DMS79 treated with DMSO at 0.1 percent for 48 hours (cell line): ENCODE measurements around the gene ALS2.
"Not testable (repeated sequence)": the region's sequence is repeated elsewhere in the genome, so short reads cannot be mapped to it uniquely, and the experiment has no call there.

ENCODE experiments used
- DNase-seq: peaks from one replicate; lab custom pipeline; 2025; lab: John Stamatoyannopoulos, UW

Gene ALS2

DNA sequence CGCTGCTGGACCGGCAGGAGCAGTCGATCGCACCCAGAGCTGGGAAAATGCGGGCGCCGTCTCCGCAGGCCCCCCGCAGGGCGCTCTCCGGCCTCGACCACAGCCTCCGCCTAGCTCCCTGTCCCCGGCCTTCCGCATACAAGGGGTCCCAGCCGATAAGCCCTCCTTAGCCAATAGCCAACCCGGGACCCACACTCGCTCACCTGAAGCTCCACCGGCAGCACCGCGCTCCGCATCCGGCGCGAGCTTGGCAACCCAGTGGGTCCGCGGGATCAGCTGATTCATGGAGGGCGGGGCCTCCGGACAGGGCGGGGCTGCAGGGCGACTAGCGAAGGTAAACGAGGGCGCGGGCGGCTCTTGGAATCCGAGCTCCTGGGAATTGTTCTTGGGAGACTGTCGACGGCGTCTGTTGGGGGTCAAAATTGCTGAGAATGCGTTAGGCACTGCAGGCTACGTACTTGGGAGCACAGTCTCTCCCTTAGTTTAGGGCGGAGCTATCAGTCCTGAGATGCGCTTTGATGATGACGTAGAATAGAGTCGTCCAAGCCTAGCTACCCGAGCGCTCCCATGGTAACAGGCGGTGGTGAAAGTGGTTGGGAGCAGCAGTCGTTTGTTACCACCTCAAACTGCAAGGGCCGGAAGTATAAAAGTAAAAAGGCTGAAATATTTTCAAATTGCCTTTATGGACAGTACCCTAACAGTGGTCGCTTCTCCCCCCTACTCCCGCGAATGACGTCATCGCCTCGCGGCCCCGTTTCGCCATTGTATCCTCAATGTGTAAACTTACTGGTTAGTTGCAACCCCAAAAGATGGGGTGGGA, at the start of gene ALS2:
Gene ALS2 (minus strand): TSS at position 260 of the 820 bp plus-strand sequence. CDS start 12,048 bp downstream, outside the sequence.
- peak; percentile 99 for DNase-seq

DNA sequence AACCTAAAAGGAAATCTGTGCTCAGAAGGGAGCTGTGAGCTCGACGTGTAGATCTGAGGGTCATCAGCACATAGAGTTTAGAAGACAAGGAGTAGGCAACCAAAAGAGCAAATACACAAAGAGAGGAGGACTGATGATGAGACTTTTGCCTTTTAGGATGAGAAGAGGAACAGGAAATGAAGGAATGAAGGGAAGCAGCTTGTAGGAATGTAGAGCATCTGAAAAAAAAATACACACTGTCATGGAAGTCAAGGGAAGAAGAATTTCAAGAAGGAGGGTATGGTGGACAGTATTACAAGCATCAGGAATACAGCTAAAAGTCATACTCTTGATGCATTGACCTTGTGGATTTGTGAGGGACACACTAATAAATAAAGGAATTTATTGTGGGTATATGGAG, 47.5 kb upstream of the ALS2 start:
- no peak for DNase-seq

DNA sequence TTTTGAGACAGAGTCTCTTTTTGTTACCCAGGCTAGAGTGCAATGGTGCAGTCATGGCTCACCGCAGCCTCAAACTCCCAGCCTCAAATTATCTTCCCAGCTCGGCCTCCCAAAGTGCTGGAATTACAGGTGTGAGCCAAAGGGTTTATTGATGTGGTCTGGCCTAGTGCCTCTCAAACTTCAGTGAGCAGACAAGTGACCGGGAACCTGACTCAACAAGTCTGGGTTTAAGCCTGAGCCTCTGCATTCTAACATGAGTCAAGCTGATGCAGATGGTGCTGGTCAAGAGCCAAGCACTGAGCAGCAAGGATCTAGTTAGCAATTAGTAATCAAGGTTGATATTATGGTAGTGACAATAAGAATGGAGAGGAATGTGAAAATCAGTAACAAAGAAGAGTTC, 46.9 kb upstream of the ALS2 start:
- peak; percentile 35 for DNase-seq

DNA sequence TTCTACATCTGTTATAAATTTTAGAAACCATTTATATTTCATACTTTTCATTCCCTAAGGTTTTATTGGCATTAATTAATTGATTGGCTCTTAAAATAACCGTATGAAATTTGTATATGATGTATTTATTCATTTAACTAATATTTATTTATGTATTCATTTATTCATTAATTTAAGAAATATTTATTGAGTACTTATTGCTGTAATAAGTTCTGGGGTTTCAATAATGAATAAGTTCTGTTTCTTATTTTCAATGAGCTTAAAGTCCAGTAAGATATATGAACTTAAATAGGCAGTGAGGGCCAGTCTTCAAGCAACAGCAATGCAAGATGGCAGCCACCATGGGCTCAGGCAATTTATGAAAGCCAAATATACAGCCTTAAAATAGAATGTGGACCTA, 43.5 kb upstream of the ALS2 start:
- DNase-seq, result no peak

DNA sequence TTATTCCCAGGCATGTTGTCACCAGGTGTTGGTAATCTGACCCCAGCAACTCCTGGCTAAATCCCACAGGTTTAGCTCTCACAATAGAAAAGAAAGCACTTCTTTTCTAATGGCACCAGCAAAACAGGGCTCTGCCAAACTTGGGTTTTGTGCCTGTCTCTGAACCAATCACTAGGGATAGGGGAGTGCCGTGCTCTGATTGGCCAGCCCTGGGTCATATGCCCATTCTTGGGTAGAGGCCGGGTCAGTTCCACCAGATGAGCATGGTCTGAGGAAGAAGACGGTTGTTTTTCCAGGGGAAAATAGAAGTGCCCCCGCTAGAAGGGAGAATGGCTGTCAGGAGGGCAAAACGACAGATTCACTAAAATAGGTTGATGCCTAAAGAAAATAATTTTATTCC, 40.3 kb upstream of the ALS2 start:
- no peak for DNase-seq

DNA sequence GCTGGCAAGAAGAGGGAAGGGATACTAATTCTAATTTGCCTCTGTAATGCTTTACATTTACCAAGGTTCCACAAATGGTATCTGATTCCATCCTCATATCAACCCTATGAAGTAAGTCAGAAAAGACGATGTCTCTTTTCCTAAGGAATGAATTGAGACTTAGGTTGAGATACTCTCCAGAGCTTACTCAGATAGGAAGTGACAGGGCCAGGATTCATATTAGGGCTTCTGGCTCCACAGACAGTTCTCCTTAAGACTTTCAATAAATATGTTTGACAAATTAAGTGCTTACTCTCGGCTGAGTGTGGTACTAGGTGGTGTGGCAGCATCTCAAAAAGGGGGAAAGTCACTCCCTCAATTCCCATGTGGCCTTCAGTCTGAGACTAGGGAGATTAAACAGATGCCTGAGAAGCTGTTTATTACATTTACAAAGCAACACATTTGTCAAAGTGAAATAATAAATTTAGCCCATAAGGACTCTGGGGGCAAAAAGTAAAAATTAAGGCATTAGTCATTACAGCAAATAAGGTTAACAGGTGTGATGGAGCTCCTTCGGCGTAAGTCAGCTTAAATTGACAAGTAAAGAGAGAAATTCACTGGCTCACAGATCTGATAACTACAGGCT, 39.8 kb upstream of the ALS2 start:
- no peak for DNase-seq

DNA sequence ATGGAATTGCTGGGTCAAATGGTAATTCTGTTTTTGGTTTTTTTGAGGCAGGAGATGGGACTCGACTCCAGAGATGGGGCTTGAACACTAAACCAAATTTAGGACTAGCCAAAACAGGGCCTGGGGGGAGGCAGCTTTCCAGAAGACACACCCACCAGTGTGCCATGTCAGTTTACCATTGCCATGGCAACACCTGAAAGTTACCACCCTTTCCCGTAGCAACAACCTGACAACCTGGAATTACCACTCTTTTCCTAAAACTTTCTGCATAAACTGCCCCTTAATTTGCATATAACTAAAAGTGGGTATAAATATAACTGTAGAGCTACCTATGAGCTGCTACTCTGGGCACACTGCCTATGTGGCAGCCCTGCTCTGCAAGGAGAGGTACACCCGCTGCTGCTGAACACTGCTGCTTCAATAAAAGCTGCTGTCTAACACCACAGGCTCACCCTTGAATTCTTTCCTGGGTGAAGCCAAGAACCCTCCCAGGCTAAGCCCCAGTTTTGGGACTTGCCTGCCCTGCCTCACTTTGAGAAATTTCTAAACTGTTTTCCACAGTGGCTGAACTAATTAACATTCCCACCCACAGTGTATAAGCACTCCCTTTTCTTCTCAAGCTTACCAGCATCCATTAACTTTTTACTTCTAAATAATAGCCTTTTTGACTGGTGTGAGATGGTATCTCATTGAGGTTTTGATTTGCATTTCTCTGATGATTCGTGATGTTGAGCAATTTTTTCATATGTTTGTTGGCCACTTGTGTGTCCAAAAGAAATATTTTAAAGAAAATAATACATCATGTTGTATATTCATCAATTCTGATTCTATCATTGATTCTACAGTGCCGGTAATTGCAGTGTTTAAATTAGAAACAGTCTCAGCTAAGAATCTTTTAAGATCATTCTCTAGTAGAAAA, 36.2 kb upstream of the ALS2 start:
- no peak for DNase-seq

DNA sequence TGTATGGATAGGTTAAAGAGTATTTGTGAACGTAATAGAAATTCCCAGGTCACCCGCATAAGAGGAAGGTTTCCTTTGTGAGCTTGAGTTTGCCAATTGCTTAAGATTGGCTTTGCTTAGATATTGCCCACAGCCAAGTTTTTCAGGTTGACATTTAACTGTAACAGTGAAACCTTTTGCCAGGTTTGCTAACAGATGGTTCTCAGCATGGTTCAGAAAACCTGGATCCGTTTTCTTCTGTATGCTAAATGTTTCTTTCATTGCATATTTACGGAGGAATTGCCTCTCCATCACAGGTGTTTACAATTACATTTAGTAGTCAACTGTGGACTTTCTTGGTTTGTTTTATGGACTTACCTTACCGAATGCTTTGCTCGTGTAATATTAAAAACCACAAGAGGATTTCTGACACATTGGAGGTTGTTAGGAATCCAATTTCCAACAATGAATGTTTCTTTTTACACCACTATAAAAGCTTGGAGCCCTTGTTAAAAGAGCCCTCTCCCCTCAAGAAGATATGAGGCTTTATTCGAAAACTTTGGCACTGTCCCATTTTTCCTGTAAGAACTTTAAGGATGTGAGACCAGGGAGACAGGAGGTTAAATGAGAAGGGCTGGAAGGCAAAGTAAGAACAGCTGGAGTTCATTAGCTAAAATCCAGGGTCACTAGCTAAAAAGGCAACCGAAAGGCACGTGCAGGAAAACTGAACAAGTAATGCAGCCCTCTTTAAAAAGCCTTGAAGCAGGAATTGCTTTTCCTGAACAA, 33.4 kb upstream of the ALS2 start:
- no peak for DNase-seq

DNA sequence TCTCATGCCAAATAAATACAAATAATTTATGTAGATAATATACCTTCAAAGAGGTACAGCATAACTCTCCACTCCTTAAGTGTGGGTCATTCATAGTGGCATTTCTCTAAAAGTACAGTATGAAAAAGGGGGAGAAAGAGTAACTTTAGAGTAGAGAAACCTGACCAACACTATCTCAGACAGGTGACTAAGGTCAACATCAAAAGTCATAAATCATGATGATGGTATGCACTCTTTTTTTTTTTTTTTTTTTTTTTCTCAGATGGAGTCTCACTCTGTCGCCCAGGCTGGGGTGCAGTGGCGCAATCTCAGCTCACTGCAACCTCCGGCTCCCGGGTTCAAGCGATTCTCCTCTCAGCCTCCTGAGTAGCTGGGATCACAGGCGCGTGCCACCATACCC, 29.9 kb upstream of the ALS2 start:
- DNase-seq, result not testable (repeated sequence)

DNA sequence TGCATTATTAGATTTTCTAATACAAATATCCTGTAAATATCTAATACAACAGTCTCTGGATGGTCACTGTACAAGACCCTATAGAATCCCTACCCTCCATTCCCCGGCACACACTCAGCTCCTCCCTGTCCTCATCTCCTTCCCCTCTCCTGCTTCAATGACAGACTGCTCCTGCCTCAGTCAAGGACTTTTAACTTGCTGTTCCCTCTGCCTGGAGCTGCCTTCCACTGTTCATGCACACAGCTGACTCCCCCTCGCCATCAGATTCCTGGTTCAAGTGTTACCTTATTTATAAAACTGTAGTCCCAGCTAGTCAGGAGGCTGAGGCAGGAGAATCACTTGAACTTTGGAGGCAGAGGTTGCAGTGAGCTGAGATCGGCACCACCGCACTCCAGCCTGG, 28.9 kb upstream of the ALS2 start:
- DNase-seq, result no peak

DNA sequence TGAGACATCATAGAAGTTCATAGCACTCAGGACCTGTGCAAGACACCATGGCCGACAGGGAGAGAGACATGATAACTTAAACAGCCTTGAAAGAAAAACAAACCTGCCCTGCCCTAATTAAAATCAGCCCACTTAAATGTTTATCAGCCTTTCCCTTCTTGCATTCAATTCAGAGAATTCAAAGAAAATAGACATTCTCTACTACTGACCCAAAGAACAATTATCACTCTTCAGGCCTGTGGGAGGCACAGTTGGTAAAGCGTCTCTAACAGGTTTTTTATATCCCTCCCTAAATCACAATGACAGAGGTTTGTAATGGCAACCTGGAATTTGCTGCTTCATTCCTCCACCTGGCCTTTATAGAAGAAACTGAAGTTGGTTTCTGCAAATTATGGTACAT, 27.3 kb upstream of the ALS2 start:
- DNase-seq, result no peak

DNA sequence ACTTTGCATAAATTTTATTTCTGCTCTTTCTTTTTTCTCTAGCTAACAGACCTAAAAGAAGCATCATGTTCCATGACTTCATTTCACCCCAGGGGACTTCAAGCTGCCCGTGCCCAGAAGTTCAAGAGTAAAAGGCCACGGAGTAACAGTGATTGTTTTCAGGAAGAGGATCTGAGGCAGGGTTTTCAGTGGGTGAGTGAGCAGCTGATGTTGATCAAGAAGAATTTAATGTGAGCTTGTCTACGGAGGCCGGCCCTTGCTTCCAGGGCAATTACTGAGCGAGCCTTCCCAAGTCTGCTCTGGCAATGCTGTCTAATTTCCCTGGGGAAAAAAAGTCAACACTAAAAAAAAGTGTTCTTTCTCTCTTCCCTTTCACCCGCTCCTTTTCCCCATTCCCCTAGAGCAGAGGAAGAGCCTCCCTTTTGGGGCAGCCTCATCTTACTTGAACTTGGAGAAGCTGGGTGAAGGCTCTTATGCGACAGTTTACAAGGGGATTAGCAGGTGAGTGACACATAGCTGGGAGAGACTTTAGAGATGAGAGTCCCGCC, 26.8 kb upstream of the ALS2 start:
- no peak for DNase-seq

DNA sequence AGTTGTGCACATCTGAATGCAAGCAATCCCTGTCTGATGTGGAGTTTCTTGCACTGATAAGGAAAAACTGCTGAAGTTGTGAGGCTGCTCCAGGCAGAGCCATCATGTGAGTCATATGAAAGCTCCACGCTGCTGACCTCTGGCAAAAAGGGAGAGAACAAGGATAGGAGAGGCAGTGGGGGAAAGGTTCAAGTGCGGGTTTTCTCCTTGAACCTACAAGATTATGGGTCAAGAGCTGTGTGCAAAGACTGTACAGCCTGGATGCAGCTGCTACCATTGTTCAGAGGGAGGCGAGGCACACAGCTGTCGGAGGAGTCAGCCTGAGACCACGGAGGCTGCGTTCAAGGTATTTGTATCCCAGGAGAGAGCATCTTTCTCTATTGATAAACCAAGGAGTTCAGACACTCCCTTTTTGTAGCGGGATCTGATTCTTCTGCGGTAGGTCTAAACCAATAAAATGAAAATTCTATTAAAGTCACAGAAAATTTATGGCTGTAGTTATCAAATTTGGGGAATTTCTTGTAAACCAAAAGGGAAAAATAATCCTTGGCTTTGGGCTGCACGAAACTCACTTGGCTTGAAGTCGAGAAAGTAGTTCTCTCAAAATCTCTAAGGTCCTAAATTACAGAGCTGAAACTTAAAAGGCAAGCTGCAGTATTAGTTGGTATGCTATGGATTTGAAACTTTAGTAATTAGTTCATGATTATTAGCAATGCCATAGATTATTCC, 25.9 kb upstream of the ALS2 start, which contains the start of gene CDK15:
Gene CDK15 (plus strand): TSS at position 96 of the 729 bp plus-strand sequence. CDS start 128 bp downstream, at position 224.
- DNase-seq, result no peak

DNA sequence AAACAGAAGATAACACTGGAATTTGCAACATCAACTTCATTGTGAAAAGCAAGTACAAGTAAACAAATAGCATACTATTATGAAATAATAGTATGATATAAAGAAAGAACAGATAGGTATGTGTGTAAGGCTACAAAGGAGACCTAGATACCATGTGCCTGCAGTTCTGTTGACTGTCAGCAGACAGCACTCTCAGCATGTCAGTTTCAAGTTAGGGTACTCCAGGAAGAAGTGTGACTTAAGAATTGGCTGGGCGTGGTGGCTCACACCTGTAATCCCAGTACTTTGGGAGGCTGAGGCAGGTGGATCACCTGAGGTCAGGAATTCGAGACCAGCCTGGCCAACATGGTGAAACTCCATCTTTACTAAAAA, 18.2 kb upstream of the ALS2 start:
- not testable (repeated sequence) for DNase-seq

DNA sequence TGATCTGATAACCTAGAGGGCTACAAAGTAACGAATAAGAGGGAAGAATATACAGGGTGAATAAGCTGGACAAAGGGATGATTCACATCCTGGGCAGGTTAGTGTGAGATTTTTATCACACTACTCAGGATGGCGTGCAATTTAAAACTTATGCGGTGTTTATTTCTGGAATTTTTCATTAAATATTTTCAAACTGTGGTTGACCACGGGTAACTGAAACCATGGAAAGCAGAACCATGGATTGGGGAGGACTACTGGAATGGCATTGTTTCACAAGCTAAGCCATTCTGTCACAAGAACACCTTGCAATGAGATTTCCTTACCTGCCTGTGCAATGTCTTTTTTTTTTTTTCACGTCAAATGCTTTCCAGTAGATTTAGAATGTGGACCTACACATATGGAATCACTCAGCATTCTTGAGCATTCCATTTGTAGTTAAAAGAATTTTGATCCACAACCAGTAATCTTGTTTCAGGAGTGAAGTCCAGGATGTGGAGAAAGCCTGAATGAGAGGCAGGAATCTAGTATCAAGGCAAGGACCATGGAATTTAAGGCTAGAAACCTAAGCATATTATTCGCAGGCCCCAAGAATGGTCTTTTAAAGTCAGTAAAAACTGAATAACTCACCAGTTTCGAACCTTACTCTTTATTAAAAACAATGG, 17.6 kb upstream of the ALS2 start:
- DNase-seq, result no peak

DNA sequence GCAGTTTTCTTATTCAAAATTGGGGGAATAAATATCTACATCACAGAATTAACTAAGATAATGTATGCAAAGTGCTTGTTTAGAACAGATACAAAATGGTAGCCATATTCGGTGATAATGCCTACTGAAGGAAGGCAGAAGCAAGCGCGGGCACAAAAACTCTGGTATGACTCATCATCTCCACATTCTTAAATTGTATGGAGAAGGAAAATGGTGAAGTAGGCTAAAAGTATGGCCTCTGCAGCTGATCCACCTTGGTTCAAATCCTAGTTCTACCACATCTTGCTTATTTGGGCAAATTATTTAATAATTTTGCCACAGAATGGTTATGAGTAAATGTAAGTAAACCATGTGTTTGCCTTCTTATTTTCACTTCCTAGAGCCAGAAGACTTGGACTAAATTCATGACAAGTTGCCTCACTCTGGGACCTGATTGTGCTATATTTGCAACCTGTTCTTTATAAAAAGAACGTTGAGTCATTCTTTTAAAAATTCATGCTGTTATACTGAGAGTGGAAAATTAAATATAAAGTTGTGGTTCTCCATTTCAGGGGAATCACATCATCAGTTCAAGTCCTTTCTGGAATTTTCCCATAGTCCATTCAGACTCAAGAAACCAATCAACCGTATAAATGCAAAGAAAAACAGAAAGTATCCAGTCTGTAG, 16.6 kb upstream of the ALS2 start:
- no peak for DNase-seq

DNA sequence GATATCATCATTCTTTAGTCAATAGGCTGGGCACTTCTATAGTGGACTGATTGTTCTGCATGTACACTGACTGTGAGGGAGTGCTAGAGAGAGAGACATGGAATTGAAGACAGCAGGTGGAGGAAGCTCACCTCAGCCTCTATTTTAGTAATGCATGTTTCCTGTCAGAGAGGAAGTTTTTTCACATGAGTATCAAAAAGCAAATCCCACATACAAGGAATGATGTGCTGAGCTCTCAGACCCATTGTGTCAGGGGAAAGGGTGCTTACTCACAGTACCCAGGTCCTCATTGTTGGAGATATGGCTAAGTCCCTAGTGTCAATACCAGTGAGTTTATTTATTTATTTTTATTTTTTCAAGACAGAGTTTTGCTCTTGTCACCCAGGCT, 15.7 kb upstream of the ALS2 start:
- no peak for DNase-seq

DNA sequence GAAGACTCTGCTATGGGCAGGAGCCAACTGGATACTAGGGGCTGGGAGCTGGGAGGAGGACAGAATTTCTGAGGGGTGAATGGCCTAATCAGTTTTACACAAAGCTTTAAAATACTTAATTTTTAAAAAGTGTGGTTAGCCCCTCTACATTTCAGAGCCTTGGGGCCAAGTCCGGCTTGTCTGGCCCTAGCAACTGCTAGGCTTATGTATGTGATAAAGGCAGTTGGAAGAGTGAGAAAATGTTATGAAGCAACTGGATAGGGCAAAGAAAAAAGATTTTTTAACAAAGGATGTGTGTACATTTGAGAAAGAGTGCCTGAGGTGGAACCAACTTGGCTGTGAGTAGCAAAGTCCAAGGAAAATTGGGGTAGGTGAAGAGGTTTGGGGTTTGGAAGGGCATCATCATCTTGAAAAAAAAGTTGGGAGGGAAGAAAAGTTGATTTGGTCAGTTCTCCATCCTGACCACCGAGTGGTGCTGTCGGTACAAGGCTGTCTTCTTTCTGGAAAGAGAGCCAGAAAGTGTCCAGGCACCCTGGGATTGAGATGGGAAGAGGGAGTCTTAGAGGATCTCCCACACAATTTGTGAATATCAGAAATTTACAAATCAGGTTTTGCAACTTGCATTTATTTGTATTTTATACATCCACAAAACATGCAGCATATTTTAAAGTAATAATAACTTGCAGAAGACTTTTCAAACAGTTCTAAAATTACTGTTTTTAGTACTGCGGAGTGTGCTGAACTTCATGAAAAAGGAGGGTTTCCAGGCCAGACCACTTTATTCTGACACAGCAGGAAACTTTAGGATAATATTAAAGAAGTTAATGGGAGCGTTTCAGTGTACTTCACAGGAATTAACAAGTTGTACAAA, 15.1 kb upstream of the ALS2 start:
- peak; percentile 18 for DNase-seq

DNA sequence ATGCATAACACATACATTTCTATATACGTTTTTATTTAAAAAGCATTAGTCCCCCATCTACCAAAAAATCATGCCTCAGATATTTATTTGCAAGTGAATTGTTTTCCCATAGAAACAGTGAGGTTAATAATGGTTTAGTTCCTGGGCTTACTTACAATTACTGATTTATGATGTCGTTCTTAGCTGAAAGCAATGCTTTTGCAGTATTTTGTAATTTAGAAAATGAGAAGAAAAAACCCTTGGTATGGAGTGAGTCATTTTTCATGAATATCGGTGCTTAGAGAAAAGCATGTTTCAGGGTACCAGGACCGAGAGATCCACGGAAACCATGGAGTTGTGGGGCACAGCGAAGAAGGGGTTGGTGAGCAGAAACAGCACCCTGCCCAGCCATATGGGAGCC, 13.6 kb upstream of the ALS2 start:
- no peak for DNase-seq
